GM19193 (cell line): Measurements from ENCODE around the gene PSEN1.

Experiments used
- POLR2A ChIP-seq: IDR thresholded peaks from 4 replicates; pipeline ENCODE4 v1.6.1; 2011; ENCODE audit not compliant: insufficient read depth, insufficient read length; ENCODE audit errors: extremely low read depth

PSEN1 gene

GRCh38 chr14:73136387-73137225 lies at the start of gene PSEN1:
Gene PSEN1 (plus strand): TSS chr14:73136507. CDS start chr14:73148020, 11,513 bp downstream.
- TF ChIP-seq POLR2A: peak; percentile 86

GRCh38 chr14:73091044-73091443 lies 45.3 kb upstream of the PSEN1 start:
- TF ChIP-seq POLR2A: no peak

- no peak for TF ChIP-seq POLR2A
Measured at GRCh38 chr14:73097421-73097820, 38.9 kb upstream of the PSEN1 start.

- TF ChIP-seq POLR2A: no peak
Measured at GRCh38 chr14:73100334-73100733, 36.0 kb upstream of the PSEN1 start.

- TF ChIP-seq POLR2A: no peak
Measured at GRCh38 chr14:73102806-73103497, 33.4 kb upstream of the PSEN1 start.

GRCh38 chr14:73105050-73105449 lies 31.3 kb upstream of the PSEN1 start:
- no peak for TF ChIP-seq POLR2A

- no peak for TF ChIP-seq POLR2A
Measured at GRCh38 chr14:73105727-73106126, 30.6 kb upstream of the PSEN1 start.

GRCh38 chr14:73116079-73116665 lies 20.1 kb upstream of the PSEN1 start:
- no peak for TF ChIP-seq POLR2A

- no peak for TF ChIP-seq POLR2A
Measured at GRCh38 chr14:73124180-73124894, 12.0 kb upstream of the PSEN1 start.

- no peak for TF ChIP-seq POLR2A
Measured at GRCh38 chr14:73125169-73125588, 11.1 kb upstream of the PSEN1 start.

GRCh38 chr14:73125746-73126145 lies 10.6 kb upstream of the PSEN1 start:
- no peak for TF ChIP-seq POLR2A

- no peak for TF ChIP-seq POLR2A
Measured at GRCh38 chr14:73133795-73134194, 2.5 kb upstream of the PSEN1 start.

- TF ChIP-seq POLR2A: no peak
Measured at GRCh38 chr14:73136085-73136386, 271 bp upstream of the PSEN1 start.

GRCh38 chr14:73140811-73141323 lies 4.6 kb downstream of the PSEN1 start:
- TF ChIP-seq POLR2A: no peak

GRCh38 chr14:73142216-73142615 lies 5.9 kb downstream of the PSEN1 start:
- no peak for TF ChIP-seq POLR2A
